BJ (cell line): ENCODE data around the gene SSBP3. TPM values are rescaled to one million over a fixed set of nuclear protein-coding genes. Genes with fewer than 3 reads are reported as not detected.

ENCODE experiments used
- CTCF ChIA-PET: fragments of 350-600 bp; formaldehyde crosslinking; extraction: SDS; loops from one replicate; lab custom pipeline; 2021; ENCODE audit warnings: antibody characterized with exemption, inconsistent platforms; lab: Yijun Ruan, JAX
- POLR2A ChIA-PET: fragments of 300-600 bp; sonication (Branson Sonifier 250); formaldehyde crosslinking; extraction: SDS; loops from one replicate; lab custom pipeline; 2021; ENCODE audit warnings: antibody characterized with exemption; lab: Charles Lee
- DNase-seq: peaks from one replicate; pipeline ENCODE4 v3.0.0-alpha.2; 2011; ENCODE audit warnings: low read depth
- H3K27me3 ChIP-seq: 2 replicates; pipeline ENCODE4 v1.6.0; 2011; ENCODE audit warnings: low read length; ENCODE audit not compliant: control insufficient read depth, insufficient read depth
- H3K36me3 ChIP-seq: 2 replicates; pipeline ENCODE4 v1.5.1; 2011; ENCODE audit warnings: low read length; ENCODE audit not compliant: control insufficient read depth, insufficient read depth
- H3K4me3 ChIP-seq: 2 replicates; pipeline ENCODE4 v1.5.1; 2011; ENCODE audit warnings: low read depth, mild to moderate bottlenecking, control low read depth, low read length
- CTCF ChIP-seq: IDR thresholded peaks from 2 replicates; pipeline ENCODE4 v1.5.1; 2011; ENCODE audit warnings: low read depth, mild to moderate bottlenecking, control low read depth, inconsistent platforms, low read length, moderate library complexity; ENCODE audit not compliant: insufficient read depth
- polyA plus RNA-seq: library from polyadenylated mRNA; depleted of rRNA; stranded (reverse); fragments of >200 nt; gene quantifications from 2 replicates; pipeline ENCODE4 v1.2.3, GENCODE V29; 2011

The SSBP3 gene
- polyA plus RNA-seq, 1 experiment, result 25.9 TPM

- no peaks in the 10 kb centered on the region; the same call in none of the 2 replicates for H3K36me3 ChIP-seq
- ChIA-PET CTCF (interaction anchor here (1.1 kb wide), 1 partner anchor 234 kb away, joined by 3 read pairs; no protein-coding TSS in a partner anchor), POLR2A (no interaction called here)
- TF ChIP-seq CTCF, result no peak
- no peak overlapping the region for H3K4me3 ChIP-seq
- DNase-seq, result no peak
- no peaks in the 10 kb centered on the region for H3K27me3 ChIP-seq
Observed at GRCh38 chr1:54193453-54193852, 212.7 kb downstream of the SSBP3 start.

- no peak for TF ChIP-seq CTCF
- no peaks in the 10 kb centered on the region; the same call in none of the 2 replicates for H3K36me3 ChIP-seq
- CTCF ChIA-PET, result no interaction called here
Observed at GRCh38 chr1:54191525-54191924, 214.7 kb downstream of the SSBP3 start.

GRCh38 chr1:54190526-54190925, 215.7 kb downstream of the SSBP3 start:
- POLR2A ChIA-PET, result no interaction called here
- TF ChIP-seq CTCF, result no peak
- CTCF ChIA-PET, result interaction anchor here (1.2 kb wide), 1 partner anchor 9 kb away, joined by 3 read pairs; the partner anchor contains the start of genes CYB5RL and MRPL37
- no peak overlapping the region for H3K4me3 ChIP-seq
- DNase-seq, result no peak
- H3K36me3 ChIP-seq, result no peaks in the 10 kb centered on the region; the same call in none of the 2 replicates
- no peaks in the 10 kb centered on the region for H3K27me3 ChIP-seq

More at GRCh38 chr1:54191525-54191924, 214.7 kb downstream of the SSBP3 start:
- DNase-seq, result no peak
- H3K4me3 ChIP-seq, result no peak overlapping the region
- H3K27me3 ChIP-seq, result no peaks in the 10 kb centered on the region
- POLR2A ChIA-PET, result no interaction called here

- Histone ChIP-seq H3K4me3 (no peak overlapping the region), H3K27me3 (no peaks in the 10 kb centered on the region), H3K36me3 (no peaks in the 10 kb centered on the region; the same call in 1 of the 2 replicates)
- no peak for DNase-seq
- no peak for TF ChIP-seq CTCF
- POLR2A ChIA-PET, result no interaction called here
- CTCF ChIA-PET, result no interaction called here
Observed at GRCh38 chr1:54188291-54188690, 217.9 kb downstream of the SSBP3 start.

- ChIA-PET CTCF (no interaction called here), POLR2A (no interaction called here)
- H3K27me3 ChIP-seq, result no peaks in the 10 kb centered on the region
- TF ChIP-seq CTCF, result no peak
- no peak overlapping the region for H3K4me3 ChIP-seq
- DNase-seq, result no peak
- no peaks in the 10 kb centered on the region for H3K36me3 ChIP-seq
Observed at GRCh38 chr1:54186056-54186455, 220.1 kb downstream of the SSBP3 start.
